ENCODE measurements around the gene SNX20.

SNX20 gene

DNA sequence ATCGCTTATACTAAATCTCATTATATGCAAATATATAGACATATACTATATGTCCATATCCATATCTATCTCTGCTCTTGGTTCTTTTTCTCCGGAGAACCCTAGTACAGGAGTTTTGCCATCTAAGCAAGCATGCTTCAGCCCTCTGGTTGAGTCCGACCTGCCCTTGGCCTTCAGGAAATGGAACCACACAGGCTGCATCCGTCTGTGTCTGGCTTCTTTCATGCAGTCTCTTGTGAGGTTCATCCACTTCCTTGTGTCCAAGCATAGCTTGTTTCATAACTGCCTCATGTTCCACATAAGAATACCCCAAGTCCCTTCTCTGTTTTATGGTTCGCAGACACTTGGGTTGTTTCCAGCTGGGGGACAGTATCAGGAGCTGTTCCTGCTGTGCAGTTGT lies 16.8 kb downstream of the SNX20 start:
- DNase-seq (ENCODE audit: insufficient read length, low spot score) (no peak), FAIRE-seq (no peak)

DNA sequence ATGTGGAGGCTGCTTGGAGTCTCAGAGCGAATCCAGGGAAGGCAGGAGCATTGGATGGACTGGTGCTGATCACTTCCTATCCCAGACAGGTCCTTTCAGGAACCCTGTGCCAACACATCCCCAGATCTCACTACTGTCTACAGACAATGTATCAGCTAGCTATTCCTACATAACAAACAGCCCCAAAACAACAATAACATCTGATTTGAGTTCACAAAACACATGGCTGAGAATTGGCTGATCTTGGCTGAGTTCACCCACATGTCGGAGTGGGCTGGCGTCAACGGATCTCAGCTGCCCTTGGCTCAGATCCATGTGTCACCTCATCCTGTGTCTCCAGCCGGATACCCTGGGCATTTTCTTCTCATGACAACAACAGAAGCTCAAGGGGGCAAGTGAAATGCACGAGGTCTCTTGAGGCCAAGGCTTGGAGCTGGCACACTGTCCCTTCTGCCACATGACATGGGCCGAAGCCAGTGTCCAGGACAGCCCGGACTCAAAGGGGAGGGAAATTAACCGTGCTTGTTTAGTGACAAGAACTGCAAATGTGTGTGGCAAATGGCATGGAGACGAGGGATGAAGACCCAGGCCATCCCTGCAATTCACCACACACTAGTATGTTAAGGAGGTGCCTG lies 18.7 kb downstream of the SNX20 start:
- no peak for FAIRE-seq
- DNase-seq (ENCODE audit: insufficient read length, low spot score): no peak

DNA sequence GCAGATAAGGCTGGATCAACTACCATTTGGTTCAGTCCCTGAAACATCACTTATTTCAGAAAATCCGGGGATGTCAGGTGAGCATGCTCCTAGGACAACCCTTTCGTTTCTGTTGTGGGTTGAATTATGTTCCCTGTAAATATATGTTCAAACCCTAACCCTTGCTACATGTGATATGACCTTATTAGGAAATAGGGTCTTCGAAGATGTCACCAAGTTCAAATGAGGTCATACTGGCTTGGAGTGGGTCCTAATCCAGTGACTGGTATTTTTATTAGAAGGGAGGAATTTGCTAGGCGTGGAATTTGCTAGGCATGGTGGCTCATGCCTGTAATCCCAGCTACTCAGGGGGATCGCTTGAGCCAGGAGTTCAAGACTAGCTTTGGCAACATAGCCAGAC lies 21.3 kb downstream of the SNX20 start:
- FAIRE-seq: no peak
- no peak for DNase-seq (ENCODE audit: insufficient read length, low spot score)

DNA sequence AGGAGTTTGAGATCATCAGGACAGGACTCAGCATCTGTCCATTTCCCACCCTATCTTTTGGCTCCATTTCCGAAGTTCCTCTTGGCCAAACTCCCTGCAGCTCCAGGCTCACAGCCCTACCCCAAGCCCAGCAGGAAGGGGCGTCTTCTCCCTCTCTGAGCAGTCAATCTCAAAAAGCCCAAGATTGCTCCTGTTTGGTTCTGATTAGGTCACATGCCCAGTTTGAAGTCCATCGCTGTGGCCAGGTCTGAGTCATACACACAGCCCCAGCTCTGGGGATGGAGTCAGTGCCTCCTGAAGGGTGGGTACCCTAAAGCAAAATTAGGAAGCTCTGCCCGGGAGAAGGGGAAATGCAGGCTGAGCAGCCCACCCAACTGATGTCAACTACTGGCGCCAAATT lies 23.9 kb downstream of the SNX20 start:
- DNase-seq (ENCODE audit: insufficient read length, low spot score): no peak
- no peak for FAIRE-seq

DNA sequence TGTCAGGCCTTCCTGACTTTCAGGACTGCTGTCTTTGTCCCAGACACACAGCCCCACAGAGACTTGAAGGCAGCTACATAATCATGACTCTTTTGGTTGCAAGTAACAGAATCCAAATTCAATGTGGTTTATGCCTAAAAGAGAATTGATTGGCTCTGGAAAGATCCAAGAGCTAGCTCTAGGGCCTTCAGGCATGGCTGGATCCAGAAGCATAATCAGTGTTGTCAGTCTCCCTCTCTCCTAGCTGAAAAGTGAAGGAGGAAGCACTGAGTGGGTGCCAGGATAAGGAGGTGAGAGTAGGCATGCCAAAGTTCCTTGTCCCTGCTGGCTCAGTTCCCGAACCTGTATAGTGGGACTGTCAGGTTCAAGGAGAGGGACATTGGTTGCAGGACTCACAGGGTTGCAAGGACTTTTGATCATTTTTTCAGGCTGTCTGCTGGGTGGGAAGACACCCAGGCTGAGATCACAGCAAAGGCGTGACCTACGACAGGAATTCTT lies 25.5 kb downstream of the SNX20 start:
- DNase-seq (ENCODE audit: insufficient read length, low spot score) (no peak), FAIRE-seq (no peak)

DNA sequence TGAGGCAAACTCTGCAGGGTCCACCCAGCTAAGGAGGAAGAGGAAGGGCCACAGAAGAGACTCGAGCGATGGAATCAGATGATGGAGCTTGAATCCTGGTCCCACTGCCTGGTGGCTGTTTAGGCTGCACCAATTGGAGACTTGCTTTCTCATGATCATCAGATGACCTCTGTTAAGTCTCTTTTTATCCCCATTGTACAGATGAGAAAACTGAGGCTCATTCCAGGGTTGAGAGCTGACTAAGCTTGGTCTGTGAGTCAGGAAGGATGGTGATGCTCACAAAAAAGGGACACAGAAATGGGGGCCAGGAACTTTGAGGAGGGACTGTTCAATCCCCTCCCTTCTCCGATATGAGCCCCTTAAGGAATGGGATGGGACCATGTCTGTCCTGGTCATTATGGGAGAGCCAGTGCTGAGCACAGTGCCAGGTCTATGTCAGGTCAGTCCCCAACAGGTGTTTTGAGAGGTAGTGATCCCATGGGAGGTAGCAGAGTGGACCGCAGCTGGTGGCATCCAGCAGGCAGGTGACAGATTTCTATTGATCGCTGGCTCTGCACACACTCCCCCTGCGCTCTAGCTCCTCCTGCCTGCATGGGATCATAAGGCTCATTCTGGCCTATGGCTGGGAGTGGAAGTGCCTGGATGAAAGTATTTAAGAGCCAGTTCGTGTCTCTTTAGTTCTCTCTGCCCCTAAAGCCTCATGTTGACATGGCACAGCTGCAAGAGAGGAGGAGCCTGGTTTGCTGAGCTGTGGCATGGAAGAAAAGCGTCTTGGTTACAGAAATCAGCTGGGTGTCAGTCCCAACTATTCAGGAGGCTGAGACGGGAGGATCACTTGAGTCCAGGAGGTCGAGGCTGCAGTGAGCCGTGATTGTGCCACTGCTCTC lies 27.2 kb downstream of the SNX20 start:
- FAIRE-seq (no peak), DNase-seq (ENCODE audit: insufficient read length, low spot score) (no peak)

DNA sequence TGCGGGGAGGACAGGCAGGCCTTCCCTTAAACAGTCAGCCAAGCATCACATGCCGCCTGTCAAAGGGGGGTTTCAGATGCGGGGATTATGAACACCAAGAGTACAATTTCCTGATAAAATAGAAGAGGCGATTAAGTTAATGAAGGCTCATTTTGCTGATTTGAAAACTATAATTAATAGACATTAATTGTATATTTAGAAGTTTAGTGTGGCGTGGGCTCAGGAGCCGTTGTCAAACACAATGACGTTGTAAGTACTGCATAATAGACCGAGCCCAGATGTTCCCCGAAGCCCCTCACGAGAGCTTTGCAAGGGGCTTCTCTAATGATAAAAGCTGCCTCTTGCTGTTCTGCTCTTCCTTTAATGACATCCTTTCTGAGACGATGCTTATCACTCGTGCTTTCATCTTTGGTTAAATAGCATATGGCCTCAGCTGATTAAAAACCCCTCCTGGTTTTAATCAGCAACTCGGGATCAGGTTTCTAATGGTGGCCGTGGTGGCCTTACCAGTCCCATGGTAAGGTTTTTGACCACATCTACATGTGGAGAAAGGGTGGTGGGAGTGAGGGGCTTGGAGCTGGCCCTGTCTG lies 28.2 kb downstream of the SNX20 start:
- FAIRE-seq (no peak), DNase-seq (ENCODE audit: insufficient read length, low spot score) (no peak)

DNA sequence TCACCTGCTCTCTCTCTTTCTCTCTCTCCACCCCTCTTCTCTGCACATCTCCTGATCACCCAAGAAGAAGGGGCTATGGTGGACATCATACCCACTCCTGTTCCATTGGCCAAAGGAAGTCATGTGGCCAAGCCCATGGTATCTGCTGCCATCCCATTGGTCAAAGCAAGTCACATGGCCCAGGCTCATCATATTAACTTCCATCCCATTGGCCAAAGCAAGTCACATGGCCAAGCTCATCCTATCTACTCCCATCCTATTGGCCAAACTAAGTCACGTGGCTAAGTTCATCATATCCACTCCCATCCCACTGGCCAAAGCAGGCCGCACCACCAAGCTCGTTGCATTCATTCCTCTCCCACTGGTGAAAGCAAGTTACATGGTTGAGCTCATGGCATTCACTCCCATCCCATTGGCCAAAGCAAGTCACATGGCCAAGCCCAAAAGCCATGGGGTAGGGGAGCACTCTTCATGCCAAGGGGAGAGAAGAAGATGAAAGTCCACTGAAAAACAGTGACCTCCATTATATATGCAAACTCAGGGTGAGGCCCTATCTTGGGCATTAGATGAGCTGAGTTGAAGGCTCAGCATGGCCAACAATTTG lies 29.2 kb downstream of the SNX20 start:
- no peak for DNase-seq (ENCODE audit: insufficient read length, low spot score)
- FAIRE-seq: no peak

DNA sequence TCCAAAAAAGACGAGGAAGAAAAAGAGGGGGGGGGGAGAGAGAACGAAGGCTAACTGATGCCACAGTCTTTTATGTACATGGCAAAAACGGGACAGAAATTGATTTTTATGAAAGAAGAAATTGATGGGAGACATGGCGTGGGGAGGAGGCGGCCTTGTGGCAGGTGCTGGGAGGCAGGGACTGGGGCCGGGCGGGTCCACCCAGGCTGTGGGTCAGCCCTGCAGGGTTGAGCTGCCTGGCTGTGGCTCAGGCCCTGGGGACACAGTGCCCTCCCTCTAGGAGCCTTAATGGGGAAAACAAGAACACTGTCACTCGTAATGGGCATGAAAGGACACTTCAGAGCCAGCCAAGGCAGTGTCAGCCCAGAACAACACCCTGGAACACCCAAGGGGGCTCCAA lies 34.8 kb downstream of the SNX20 start:
- DNase-seq (ENCODE audit: insufficient read length, low spot score) (no peak), FAIRE-seq (no peak)

DNA sequence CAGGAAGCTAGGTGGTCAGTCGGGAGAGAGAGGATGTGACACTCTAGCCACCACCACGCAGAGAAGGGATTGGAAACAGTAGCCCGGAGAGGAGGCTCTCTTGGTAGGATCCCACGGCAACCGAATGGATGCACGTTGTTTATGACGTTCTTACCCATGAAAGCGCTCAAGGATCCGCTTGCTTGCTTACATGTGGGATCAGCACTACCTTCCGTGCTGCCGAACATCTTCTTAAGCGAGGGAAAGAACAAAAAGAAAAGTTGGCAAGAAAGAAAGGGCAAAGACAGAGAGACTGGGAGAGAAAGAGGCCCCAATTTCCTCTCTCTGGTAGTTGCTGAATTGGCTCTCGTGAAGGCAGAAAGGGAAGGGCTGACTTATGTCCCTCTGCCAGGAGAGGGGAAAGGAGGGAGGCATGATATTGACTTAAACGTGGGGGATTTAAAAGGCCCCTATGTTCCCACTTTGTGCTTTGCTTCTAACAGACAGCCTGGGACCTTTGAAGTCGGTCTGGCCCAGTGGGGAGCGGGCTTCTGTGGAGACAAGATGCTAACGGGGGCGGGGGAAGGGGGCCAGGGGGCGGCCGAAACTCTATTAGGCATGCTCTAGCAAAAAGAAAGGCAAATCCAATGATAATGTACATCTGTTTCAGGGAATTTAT lies 35.4 kb downstream of the SNX20 start:
- DNase-seq (ENCODE audit: insufficient read length, low spot score) (no peak), FAIRE-seq (no peak)

DNA sequence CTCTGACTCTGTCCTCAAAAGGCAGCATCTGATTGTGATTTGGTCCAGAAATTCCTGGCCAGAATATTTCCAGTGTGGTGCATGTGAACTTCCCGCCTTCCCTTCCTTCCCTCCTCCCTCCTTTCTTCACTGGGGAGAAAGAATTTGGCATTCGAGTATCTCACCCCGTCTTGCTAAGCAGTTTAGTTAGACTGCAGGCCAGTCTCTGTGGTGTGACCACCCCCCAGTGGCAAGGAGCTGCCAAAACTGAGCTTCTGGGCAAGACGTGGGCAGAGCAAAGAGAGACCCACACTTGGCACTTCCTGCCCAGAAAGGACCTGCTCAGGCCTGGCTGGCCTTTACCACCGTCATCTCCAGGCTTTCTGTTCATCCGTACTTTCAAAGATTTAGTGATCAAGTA lies 36.4 kb downstream of the SNX20 start:
- peak; percentile 39 for DNase-seq (ENCODE audit: insufficient read length, low spot score)
- FAIRE-seq: peak; percentile 28

DNA sequence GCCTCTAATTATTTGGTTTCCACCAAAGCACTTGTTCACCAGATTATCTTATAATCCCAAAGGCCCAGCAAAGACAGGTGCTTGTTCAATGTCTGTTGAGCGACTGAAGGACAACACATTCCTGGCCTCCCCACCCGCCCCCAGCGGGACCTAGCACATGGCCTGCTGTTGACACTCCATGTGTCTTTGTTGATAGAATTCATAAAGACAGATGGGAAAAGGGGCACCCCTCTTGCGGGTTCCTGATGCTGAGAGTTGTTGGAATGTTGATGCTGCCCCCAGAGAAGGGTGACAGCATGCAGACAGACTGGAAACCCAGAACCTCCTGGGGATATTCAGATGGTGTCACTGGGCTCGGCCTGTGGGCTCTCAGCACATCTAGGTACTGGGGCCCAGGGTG lies 36.9 kb downstream of the SNX20 start:
- no peak for FAIRE-seq
- DNase-seq (ENCODE audit: insufficient read length, low spot score): no peak

DNA sequence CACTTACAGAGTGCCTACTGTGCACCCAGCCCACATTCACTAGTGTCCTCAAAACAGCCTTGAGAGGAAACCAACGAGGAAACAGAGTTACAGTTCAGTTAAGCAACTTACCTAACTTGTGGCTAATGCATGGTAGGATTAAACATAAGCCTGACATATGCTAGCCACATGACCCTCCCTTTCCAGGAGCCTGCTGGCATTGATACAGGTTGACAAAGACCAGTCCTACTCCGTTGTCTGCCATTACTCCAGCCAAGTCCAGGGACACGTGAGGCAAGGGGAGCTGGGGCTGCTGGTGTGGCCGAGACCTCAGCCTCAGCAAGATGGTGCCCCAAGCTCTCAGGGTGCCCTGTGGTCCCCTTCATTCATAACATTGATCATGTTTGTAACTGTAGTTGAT lies 37.9 kb downstream of the SNX20 start:
- no peak for FAIRE-seq
- no peak for DNase-seq (ENCODE audit: insufficient read length, low spot score)

DNA sequence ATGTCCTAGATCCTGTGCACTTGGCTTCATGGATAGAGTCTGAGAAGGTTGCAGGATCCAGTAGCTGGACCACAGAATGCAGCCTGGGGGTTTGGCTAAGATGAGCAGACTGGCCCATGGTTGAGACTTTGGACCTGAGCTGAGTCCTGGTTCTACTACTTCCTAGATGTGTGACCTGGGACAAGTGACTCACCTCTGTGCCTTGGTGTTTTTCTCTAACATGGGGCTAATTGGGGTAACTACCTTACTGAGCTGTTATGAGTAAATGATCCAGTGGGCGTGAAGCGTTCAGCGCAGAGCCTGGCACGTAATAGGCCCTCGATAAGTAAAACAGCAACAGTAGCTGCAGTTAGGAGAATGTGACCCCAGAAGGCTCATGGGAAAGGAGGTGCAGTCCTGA lies 38.8 kb downstream of the SNX20 start:
- no peak for FAIRE-seq
- DNase-seq (ENCODE audit: insufficient read length, low spot score): no peak

DNA sequence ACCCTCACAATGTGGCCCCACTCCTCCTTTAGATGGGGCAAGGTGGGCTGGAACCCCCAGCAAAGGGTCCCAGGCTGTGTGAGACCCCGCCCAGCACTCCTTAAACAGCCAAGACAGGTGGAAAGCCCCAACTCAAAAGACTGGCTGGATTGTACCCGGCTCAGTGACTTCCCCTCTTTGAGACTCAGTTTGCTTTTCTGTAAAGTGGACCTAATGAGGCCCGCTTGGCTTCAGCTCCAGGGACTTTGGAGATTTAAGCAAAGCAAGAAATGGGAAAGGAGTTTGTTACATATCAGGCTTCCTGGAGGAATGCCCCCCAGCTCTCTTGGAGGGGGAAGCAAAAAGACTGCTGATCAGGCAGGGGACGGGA lies 39.3 kb downstream of the SNX20 start:
- FAIRE-seq (no peak), DNase-seq (ENCODE audit: insufficient read length, low spot score) (no peak)

DNA sequence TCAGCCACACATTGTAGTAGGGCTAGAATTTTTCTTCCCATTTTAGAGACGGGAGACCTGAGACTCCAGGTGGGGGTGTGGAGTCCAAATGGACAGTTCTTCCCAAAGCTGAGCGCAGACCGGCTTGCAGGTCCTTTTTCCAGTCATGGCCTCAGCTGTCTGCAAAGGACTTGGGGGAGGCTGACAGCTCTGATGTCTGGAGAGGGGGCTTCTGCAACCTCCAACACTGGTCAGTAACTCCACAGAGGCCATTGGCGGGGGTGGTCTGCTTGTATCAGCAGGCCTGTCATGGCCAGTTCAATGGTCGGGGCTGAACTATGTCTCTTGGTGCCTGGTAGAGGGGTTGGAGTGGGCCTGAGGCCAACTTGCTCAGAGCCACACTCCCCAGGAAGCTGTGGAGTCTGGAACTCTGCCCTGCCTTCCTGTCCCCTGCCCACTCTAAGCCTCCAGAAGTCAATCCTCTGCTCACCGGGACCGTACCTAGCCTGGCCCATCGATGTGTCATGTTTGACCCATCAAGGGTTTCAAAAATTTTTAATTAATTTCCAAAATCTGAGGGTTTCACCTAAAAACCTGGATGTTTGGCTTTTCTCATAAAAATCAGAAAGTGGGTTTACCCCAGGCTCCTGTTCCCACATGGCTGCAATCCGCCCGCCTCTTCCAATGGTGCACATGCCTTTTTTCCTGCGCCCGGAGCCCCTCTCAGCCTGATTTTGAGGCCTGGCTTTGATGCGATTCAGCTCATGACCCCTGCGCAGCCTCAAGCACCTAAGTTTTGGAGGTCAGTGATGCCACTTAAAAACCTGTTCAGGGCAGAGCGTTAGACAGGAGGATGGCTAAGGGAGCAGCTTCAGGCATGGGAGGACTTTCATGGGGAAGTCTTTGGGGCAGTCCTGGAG lies 39.9 kb downstream of the SNX20 start:
- no peak for FAIRE-seq

DNA sequence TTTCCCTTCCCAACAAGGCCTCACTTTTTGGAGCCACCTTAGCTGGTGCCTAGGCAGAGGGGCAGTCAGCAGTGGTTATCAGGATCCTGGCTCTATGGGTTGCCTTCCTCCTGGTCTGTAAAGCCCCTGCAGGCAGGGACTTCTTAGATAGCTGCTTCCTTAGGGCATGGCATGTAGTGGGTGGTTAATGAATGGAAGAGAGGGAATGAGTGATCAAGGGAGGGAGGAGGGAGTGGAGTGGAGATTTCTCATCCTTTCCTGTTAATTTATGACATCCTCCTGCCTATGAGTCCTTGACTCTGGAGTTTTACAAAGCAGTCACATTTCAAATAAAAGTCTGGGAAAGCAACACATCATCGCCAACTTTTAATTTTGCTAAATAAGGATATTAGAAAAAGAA lies 40.7 kb downstream of the SNX20 start:
- DNase-seq (ENCODE audit: insufficient read length, low spot score) (no peak), FAIRE-seq (no peak)

More for the DNA sequence above, 39.9 kb downstream of the SNX20 start:
- no peak for DNase-seq (ENCODE audit: insufficient read length, low spot score)

DNA sequence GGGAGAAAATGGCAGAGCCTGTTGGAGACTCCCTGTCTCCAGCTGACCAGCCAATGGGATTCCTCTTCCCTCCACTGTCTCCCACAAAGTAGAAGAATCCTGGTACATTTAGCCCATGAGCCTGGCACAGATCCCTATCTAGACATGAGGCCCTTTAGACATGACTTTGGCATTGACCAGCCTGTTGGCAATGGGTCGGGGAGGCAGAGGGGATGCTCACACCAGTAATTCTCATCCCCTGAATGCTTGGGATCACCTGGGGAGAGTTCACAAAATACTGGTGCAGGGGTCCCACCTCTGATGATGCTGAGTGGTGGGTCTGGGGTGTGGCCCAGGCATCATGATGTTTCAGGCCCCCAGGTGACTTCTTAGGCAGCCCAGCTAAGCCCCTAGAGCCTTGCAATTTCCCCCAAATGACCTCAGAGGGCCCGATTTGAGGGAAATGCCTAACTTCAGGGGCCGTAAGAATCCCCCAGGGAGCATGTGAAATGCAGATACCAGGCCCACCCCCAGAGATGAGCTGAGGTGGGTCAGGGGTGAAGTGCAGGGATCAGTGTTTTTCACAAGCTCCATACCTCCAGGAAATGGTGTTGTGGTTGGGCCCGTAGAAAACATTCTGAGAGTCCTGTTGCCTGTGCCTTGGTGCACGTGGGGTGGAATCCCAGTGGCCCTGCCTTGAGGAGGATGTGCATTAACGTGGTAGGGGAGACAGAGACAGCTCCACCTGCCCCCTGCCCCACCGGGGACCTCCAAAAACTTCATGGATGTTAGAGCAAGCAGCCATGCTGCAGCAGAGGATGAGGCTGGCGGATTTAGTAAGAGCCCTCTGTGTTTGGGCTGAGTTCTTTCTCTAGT lies 42.1 kb downstream of the SNX20 start:
- DNase-seq (ENCODE audit: insufficient read length, low spot score): no peak
- no peak for FAIRE-seq
